ENCODE results near the gene KCNJ3.
"Not testable (repeated sequence)": the region's sequence is repeated elsewhere in the genome, so short reads cannot be mapped to it uniquely, and the experiment has no call there.

KCNJ3 gene

GRCh38 chr2:154846842-154847241, 148.3 kb downstream of the KCNJ3 start:
- DNase-seq (ENCODE audit: low read depth): no peak

- DNase-seq (ENCODE audit: low read depth): no peak
Observed at GRCh38 chr2:154849482-154849881, 151.0 kb downstream of the KCNJ3 start.

- no peak for DNase-seq (ENCODE audit: low read depth)
Observed at GRCh38 chr2:154850532-154850931, 152.0 kb downstream of the KCNJ3 start.

GRCh38 chr2:154855138-154855537, 156.6 kb downstream of the KCNJ3 start:
- no peak for DNase-seq (ENCODE audit: low read depth)

GRCh38 chr2:154867151-154867550, 168.7 kb downstream of the KCNJ3 start:
- not testable (repeated sequence) for DNase-seq (ENCODE audit: low read depth)

GRCh38 chr2:154875999-154876398, 177.5 kb downstream of the KCNJ3 start:
- DNase-seq (ENCODE audit: low read depth): no peak

GRCh38 chr2:154882725-154883124, 184.2 kb downstream of the KCNJ3 start:
- DNase-seq (ENCODE audit: low read depth): no peak

- DNase-seq (ENCODE audit: low read depth): no peak
Observed at GRCh38 chr2:154886316-154886715, 187.8 kb downstream of the KCNJ3 start.

- DNase-seq (ENCODE audit: low read depth): no peak
Observed at GRCh38 chr2:154898269-154898668, 199.8 kb downstream of the KCNJ3 start.

- no peak for DNase-seq (ENCODE audit: low read depth)
Observed at GRCh38 chr2:154901063-154901462, 202.6 kb downstream of the KCNJ3 start.
